GM19452 (cell line): ENCODE results near the gene AFAP1L2.
"Not testable (repeated sequence)": the region's sequence is repeated elsewhere in the genome, so short reads cannot be mapped to it uniquely, and the experiment has no call there.

Experiments
- ATAC-seq: cut with Tn5 transposase; IDR thresholded peaks from one replicate; pipeline ENCODE4 v1.9.1; 2021; ENCODE audit not compliant: unreplicated experiment

The AFAP1L2 gene

DNA sequence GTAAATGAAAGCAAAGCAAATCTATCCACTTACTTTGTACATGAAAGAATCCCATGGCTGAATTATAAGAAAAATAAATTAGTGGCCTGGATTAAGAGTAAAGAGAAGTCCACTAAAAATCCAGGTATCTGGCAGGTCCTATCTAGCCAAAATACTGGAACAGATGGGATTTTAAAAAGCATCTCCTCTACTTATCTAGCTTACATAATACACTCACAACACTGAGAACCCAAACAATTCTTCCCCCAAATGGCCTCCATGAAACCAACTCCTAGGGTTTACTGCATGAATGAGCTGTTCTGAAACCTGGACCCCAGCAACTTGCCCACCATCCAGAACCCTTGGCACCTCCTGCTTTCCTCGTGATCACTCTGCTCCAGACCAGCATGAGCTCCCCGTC is 61.3 kb downstream of the AFAP1L2 start:
- no peak for ATAC-seq

DNA sequence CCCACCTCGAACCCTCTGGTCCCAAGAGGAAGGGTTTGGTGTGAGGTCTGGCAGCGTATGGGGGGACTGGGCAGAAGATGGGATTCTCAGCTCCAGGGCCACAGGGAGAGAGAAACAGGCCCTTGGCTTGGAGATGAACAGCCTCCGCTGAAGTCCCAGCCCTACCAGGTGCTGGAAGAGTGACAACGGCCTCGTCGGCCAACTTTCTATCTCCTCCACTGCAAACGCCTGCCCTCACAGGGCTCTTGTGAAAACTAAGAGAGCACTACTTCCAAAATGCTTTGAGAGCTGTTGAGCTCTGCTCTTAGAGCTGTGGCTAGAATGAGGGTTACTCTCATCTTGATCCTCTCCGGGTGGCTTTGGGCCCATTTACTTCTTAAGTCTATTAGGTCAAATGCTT is 63.5 kb downstream of the AFAP1L2 start:
- no peak for ATAC-seq

DNA sequence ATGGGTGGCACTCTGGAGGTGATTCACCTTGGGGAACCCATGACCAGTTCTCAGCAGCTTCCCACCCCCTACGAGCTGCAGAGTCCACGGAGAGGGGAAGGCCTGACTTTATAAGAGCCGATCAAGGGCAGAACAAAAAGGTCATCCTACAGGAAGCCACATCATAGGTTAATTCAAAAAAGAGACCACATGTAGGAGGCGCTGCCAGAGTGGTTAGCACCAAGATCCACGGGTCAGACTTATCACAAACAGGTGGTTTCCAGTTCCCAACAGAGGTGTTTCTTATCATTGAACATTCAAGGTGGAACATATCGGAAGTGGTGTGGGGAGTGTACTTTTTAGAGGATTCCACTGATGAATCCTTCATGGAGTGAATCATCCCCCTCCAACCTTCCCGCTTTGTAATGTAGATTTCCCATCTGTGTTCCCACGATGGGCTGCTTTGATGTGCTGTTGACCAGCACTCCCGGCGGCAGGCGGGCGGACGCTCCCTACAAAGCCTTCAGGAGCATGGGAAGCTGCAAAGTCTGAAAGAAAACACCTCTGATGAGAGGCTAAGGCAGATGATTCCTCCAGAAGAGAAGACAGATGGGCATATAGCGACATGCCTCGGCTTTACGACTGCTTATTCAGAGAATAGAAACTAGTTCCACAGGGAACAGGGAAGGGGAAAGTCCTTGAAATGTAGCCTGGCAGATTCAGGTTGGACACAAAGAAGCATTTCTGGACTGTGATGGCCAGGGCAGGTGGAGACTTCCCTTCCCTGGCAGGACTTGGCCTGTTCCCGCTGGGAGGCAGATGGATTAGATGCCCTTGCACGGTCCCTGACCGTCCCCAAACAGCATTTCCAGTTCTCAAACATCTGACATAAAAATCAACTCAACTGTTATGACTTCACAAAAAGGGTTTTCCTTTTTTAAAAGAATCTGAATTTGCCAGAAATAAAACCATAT is 66.5 kb downstream of the AFAP1L2 start:
- no peak for ATAC-seq

DNA sequence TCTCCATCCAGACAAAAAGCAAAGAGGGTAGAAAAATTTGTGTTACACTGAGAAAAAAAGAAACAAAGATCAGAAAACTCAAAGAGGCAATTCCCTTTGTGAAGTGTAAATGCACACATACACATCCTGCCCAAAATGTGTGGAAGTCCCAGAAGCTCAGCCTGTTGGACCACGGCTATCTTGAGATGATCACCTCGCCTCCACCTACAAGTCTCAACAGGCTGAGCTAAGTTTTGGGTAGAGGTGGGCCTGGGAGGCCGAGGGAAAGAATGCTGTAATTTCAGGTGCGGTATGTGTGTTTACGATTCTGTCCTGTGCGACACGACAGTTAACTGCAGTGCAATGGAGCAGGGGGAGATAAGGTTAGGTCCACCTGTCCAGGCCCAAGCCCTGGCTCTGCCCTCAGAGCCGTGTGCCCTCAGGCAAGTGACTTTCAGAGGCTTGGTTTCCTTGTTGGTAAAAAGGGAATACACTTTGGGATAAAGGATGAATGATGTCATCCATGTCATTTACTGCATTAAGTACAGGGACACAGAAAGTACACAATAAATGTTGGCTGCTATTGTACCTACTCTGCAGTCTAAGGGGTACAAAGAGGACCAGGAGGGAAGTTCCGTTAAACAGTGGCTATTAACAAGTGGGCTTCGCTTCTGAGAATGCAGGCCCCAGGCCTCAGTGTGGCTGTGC is 67.3 kb downstream of the AFAP1L2 start:
- ATAC-seq = no peak

DNA sequence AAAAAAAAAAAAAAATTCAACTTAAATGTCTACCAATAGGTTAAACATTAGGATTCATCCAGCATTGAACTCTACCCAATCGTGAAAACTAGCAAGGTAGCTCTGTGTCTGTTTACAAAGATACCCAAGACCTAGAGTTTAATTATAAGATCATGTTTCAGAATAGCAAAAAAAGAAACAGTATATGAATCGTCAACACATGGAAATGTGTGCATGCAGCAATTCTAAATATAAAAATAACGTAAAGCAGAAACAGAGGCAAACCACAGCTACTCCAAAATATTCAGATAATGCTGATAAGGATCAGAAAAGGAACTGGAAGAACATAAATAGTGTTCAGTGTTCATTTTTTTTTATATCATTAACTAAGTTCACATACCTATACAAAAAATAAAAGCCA is 68.7 kb downstream of the AFAP1L2 start:
- ATAC-seq = no peak

DNA sequence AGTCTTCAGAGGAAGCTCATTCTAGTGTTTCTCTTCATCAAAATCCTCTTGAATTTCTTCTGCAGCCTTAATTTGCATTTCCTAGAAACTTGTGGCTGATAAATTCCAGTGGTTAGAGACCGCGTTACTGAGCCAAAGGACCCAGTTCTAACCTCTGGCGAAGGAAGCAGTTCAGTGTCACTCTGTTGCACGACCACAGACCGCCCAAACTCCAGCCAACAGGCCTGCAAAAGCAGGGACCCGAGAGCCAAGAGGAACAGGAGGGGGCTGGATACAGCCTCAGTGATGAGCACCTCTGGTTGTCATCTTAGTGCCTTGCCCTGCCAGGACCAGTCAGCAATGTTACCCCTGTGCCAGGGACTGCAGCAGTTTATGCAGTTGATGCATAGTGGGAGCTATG is 70.0 kb downstream of the AFAP1L2 start:
- no peak for ATAC-seq

DNA sequence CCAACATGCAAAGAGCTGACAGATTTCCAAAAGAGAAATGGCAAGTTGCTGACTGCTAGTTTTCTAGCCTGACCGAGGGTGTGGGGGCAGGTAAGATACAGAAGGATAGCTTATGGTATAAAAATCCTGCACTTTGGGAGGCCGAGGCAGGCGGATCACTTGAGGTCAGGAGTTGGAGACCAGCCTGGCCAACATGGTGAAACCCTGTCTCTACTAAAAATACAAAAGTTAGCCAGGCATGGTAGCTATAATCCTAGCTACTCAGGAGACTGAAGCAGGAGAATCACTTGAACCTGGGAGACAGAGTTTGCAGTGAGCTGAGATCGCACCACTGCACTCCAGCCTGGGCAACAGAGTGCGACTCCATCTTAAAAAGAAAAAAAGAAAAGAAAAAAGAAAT is 70.9 kb downstream of the AFAP1L2 start:
- ATAC-seq = not testable (repeated sequence)

DNA sequence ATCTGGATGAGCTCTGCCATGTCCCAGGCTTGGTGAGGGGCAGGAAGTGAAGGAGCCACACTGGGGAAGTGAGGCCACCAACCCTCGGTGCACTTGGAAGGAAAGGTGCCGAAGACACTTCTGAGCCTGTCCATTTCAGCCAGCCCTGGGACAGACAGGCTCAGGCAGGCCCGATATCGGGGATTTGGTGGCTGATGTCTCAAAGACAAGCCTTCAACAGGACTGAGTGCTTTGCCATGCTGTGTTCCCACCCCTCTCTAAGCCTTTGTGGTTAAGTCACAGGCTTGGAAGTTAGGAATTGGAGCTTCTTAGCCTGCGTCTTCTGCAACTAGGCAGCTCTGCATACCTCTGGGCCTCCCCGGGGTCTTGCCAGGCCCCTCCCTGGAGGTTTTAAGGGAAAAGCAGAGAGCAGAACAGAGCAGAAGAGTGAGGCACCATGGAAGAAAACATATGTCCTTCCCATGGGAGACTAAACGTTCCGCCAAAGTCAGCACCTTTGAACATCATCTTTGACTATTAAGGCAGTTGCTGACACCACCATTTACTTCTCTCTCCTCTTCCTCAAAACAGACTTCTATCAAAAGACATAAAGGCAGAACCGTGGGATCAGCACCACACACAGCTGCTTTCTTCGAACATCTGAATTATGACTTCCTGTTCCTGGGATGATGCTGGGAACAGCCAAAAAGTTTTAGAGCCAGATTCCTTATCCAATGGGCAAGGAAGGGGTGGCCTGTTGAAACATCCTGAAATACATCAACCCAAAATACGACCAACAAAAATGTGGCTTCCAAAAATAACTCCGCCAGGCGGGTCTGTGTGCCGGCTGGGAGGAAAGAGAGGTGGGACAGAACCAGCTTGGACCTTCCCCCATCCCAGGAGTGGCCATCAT is 71.8 kb downstream of the AFAP1L2 start:
- no peak for ATAC-seq

DNA sequence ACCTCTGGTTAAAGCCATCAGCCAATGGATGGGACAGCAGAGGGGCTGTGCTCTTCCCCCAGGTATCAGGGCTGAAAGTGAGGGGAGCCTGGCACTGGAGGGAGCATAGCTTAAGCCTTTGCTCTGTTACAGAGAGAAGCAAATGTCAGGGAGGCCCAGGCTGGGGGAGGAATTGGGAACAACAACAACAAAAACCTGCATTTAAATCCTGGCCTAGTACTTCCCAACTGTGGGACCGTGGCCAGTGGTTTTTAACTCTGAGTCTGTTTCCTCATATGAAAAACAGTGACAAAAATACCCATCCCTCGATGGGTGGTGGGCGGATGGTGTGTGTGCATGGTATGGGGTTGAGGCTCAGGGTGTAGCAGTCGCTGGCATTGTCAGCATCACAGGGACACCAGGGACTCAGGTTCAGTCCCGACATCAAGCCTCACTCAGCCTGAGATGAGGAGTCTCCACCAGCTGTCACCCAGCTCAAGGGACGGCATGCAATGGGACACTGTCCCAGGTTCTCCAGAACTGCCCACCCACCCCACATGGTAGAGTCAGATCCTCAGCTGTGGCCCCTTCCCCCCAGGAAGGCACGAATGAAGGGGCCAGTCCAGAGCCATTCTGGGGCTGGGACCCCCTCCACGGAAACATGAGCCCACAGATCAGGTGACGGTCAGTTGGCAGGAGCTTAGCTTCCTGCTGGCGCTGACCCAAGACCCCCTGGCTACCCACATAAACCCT is 74.5 kb downstream of the AFAP1L2 start:
- no peak for ATAC-seq

DNA sequence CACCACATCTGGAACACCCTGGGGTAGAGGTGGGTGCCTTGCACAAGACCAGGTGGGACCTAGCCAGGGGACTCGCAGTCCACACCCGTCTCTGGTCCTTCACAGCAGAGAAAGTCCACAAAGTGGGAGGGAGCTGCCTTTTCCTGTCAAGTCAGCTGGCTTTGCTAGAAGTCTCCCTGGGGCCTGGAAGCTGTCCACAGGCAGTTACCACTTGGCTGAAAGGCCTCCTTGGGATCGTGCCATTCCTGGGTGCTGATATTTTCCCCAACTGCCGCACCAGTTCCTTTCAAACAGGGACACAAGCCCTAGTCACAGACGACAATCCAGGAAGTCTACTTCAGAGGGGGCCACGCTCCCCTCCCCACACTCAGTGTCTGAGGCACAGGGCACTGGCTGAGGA is 75.4 kb downstream of the AFAP1L2 start:
- no peak for ATAC-seq

DNA sequence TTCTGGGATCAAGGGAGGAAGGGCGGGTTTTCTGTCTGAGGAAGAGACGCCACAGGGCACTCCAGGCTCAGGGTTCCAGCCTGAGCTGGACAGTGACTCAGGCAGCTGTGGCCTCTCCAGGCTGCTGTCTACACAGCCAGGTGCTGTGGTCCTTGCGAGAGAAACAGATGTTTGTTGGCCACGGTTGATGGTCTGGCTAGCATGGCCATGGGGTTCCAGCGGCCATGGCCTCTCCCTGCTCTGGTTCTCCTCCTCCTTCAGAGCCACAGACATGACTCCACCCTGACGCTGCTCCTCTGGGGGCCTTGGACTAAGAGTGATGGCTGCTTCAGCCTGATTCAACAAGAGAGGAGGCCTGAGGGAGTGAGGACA is 75.9 kb downstream of the AFAP1L2 start:
- no peak for ATAC-seq

DNA sequence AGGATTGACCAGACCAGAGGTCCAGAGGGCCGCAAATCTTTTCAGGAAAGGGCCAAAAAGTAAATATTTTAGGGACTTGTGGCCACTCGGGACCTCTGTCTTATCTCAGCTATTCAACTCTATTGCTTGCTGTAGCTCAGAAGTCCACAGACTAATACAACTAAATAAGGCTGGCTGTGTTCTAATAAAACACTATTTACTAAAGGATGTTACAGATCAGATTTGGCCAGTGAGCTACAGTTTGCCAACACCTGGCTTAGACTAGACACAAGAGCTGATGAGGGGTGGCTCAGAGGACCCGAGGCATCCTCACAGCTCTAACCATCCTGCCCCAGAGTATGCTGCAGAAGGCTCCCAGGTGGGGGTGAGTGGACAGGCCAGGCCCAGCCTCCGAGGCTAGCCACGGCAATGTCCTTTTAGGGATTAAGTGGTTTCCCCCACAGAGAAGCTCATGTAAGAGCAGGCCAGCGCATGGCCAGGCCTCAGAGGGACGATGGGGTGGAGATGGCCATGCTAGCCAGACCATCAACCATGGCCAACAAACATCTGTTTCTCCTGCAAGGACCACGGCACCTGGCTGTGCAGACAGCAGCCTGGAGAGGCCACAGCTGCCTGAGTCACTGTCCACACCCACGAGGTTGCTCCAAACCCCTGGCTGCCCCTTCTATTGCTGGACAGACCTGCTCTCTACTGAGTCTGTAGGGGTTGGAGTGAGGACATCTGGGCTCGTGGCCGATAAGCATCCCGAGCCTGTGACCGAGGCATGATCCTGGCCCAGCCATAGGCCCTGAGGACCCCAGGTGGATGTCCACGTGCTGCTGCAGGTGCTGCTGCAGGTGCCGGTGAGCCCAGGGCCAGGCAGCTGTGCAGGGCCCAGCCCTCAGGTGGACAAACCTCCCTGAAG is 76.5 kb downstream of the AFAP1L2 start:
- no peak for ATAC-seq

DNA sequence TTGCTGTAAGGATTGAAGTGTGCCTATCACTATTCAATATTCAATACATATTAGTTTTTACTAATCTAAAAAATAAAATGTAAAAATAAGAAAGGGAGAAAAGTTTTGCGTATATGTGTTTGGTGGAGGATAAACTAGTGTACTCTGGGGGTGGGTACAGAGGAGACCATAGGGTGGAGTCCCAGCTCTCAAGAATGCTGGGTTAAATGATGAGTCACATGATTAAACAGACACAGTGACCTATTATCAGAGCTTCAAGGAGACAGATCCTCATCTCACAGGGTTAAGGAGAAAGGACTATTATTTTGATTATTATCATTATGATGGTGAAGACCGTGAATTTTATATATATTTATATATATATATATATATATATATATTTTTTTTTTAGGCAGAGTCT is 77.5 kb downstream of the AFAP1L2 start:
- ATAC-seq = no peak

DNA sequence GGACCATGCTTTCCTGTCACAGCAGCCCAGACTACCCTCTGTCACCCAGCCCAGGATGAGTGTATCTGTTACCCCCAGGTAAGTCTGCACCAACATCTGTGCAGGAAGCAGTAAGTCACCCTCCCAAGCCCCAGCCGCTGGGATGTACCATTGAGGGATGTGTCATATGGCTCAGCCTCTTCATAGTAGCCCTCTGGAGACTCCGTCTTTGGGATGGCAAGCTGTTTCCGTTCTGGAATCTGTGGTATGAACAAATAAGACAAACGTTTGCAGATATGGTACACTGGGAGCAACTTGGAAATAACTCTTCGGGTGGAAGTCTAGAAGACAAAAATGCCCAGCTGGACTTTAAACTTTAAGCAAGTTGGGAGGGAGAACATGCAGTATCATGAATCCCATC is 81.3 kb downstream of the AFAP1L2 start:
- ATAC-seq = no peak

DNA sequence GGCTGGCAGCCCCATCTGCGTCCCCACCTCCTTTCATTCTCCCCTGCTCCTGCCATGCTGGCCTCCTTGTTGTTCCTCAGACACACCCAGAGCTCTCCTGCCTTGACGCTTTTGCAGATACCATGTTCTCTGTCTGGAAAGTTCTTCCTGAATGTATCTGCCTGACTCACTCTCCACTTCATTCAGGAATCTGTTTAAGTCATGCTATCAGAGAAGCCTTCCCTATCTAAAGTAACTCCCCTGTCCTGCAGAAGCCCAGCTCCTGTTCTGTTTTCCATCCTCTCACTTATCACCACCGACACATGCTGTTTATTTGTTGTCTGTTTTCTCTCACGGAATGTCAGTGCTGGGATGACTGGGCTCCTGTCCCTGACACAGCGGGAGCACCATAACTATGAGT is 82.0 kb downstream of the AFAP1L2 start:
- ATAC-seq = no peak

DNA sequence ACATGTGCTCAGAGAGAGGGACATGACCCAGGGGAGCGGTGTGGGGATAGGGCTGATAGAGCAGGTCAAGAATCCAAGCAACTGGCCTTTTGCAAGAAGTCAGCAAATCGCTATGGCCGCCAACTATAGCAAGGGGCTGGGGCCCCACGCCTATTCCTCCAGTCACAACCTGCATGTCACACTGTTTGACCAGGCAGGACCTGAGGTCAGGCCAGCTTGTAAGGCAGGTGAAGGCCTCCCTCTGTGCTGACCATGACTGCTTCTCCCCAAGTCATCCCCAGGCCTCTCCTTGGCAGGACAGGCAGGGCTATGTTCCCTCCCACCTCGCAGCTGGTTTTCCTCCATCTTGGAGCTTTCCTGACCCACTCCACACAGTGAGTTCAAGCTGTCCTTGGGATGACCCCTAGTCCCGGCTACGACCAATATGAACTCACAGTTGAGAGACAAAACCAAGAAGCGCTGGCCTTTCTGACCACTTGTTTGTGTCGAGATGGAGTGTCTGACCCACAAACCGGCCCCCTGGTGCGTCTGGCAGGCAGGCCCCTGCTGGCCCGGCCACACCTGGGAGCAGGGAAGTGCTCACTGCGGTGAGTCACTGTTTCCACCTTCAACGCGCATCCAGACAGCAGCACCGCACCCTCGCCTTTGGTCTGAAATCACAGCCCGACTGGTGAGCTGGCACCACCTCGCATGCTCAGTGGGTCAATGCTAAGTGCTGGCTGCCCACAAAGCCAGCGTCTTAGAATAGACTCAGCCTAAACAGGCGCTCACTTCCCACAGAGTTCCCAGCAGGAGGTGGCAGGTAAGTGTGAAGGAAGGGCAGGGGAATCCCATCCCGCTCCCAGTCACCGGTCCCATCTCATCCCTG is 83.8 kb downstream of the AFAP1L2 start:
- no peak for ATAC-seq

DNA sequence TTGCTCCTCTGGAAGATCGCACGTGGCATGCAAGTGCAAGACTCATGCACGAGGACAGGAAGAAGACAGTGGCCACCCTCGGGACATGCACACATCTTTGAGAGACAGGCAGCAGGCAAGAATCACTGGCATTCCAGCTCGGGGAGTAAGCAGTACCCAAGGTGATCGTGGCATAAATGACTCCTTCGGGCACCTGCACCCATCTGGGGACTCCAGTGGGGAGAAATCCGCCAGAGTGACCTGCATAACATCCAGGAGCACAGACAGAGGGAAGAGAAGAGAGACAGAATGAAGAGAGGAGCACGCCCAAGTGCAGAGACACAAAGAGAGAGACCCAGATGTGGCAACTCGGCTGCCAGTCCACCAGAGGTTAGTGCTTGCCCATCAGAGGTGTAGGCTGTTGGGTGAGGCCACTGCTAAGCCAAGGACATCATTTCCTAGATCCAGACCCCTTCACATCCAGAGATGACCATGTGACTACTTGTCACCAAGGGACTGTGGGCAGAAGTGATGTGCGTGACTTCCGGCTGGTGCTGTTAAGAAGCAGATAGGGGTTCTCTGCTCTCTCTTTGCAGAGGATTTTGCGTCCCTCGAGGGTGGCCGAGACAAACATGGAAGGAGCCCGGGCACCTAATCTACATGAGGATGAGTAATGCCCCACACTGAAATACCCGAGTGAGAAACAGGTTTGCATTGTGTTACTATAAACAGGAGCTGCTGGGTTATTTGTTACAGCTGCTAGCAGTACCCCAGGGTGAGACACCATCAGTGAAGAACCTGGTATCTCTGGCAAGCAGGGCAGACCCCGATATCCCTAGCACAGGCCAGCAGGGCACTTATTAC is 84.7 kb downstream of the AFAP1L2 start:
- no peak for ATAC-seq

DNA sequence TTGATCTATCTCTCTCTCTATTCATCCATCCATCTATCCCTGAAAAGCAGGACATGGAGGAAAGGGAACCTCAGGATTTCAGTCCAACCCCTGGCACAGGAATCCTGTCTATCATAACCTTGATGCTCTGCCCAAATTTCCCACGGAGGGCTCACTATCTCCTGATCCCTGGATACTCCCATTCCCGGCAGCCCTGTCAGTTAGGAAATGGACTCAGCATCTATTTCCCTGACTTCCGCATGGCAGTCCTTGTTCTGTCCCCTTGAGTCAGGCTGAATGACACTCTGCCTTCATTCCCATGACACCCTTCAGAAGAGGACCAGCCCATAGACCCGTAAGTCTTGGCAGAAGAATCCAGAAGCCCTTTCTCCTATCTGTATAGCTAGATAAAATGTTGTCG is 87.6 kb downstream of the AFAP1L2 start:
- no peak for ATAC-seq
